DND-41 (cell line): ENCODE measurements around the gene OR9G4.

Experiments used
- ATAC-seq: fragments of 200-7000 bp; cut with Tn5 transposase; 3 replicates; pipeline ENCODE4 v1.9.1; 2021; ENCODE audit warnings: low read depth; ENCODE audit not compliant: insufficient read depth
- DNase-seq: peaks from one replicate; pipeline ENCODE4 v3.0.0-alpha.2; 2020
- H2AFZ ChIP-seq: 2 replicates; pipeline ENCODE4 v1.6.0; 2012; ENCODE audit warnings: low read depth, low read length
- H3K27ac ChIP-seq: 2 replicates; pipeline ENCODE4 v1.5.1; 2012; ENCODE audit warnings: low read length, inconsistent platforms
- H3K27me3 ChIP-seq: fragments of 200-600 bp; sonication (generic); 2 replicates; pipeline ENCODE4 v1.6.0; 2012; ENCODE audit warnings: low read length, mild to moderate bottlenecking, inconsistent platforms; ENCODE audit not compliant: insufficient read depth, poor library complexity
- H3K36me3 ChIP-seq: 2 replicates; pipeline ENCODE4 v1.5.1; 2012; ENCODE audit warnings: low read length, inconsistent platforms; ENCODE audit not compliant: insufficient read depth
- H3K4me1 ChIP-seq: 2 replicates; pipeline ENCODE4 v1.5.1; 2012; ENCODE audit warnings: mild to moderate bottlenecking, low read length; ENCODE audit not compliant: insufficient read depth
- H3K4me2 ChIP-seq: 2 replicates; pipeline ENCODE4 v1.6.0; 2012; ENCODE audit warnings: mild to moderate bottlenecking, moderate library complexity, low read length, inconsistent platforms; ENCODE audit not compliant: insufficient read depth
- H3K4me3 ChIP-seq, 2 experiments: fragments of 200-600 bp in 1 of 2; shearing (Covaris generic) in 1 of 2; 2 replicates each; pipeline ENCODE4 v1.5.1; 2012 to 2016; ENCODE audit warnings: inconsistent platforms in 2 of 2, low read length in 2 of 2, mild to moderate bottlenecking in 2 of 2, low read depth in 1 of 2, moderate library complexity in 1 of 2
- H3K79me2 ChIP-seq: 2 replicates; pipeline ENCODE4 v1.6.0; 2012; ENCODE audit warnings: low read length, inconsistent platforms; ENCODE audit not compliant: insufficient read depth
- H3K9ac ChIP-seq: 2 replicates; pipeline ENCODE4 v1.6.0; 2012; ENCODE audit warnings: low read depth, mild to moderate bottlenecking, inconsistent platforms, low read length, moderate library complexity
- H3K9me3 ChIP-seq: 2 replicates; pipeline ENCODE4 v1.5.1; 2012; ENCODE audit warnings: low read length, moderate library complexity, mild to moderate bottlenecking, inconsistent platforms; ENCODE audit not compliant: insufficient read depth, severe bottlenecking
- H4K20me1 ChIP-seq: 2 replicates; pipeline ENCODE4 v1.6.0; 2012; ENCODE audit warnings: low read length; ENCODE audit not compliant: insufficient read depth
- CTCF ChIP-seq: IDR thresholded peaks from 2 replicates; pipeline ENCODE4 v1.5.1; 2012; ENCODE audit warnings: borderline replicate concordance, low read length, moderate library complexity, mild to moderate bottlenecking; ENCODE audit not compliant: poor library complexity, severe bottlenecking; ENCODE audit errors: extremely low read depth
- EZH2 ChIP-seq: IDR thresholded peaks from 3 replicates; pipeline ENCODE4 v1.6.1; 2012; ENCODE audit warnings: borderline replicate concordance, low read depth, mild to moderate bottlenecking, moderate library complexity, low read length, inconsistent platforms; ENCODE audit not compliant: severe bottlenecking

The OR9G4 gene

DNA sequence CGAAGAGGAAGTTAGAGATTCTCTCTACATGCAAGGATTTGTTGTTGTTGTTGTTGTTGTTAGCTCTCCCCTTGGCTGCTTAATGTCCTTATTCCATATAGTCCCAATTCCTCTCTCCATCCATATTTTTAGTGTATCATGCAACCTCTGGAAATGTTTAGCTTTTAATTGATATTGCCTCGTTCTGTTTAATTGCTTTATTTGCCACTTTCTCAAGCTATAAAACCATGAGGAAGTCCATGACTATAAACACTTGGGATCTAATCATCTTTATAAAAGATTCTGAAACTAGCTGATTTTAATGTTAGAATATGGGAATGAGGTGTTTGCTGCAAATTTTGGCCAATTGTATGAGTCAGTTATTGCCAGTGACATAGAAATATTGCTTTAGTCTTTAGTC is 55.1 kb downstream of the OR9G4 start:
- Histone ChIP-seq H2AFZ (no peak overlapping the region), H3K9me3 (no peaks in the 10 kb centered on the region), H3K4me3 (no peak overlapping the region), H3K4me1 (peaks cover 16% of the 10 kb centered on the region), H3K27ac (no peak overlapping the region), H3K9ac (no peak overlapping the region), H3K27me3 (no peaks in the 10 kb centered on the region), H3K4me2 (no peak overlapping the region), H3K36me3 (no peaks in the 10 kb centered on the region), H3K79me2 (no peaks in the 10 kb centered on the region), H4K20me1 (no peaks in the 10 kb centered on the region)
- TF ChIP-seq CTCF (no peak), EZH2 (no peak)
- ATAC-seq (no peak), DNase-seq (no peak)
